KMS-11 (cell line): ENCODE results near the gene FBXO28.

ENCODE experiments used
- H2AFZ ChIP-seq: fragments of 200-600 bp; sonication (generic); 2 replicates; pipeline ENCODE4 v1.6.1; 2016; ENCODE audit warnings: antibody characterized with exemption, mixed run types, low read depth
- H3K27ac ChIP-seq: fragments of 200-600 bp; sonication (generic); 2 replicates; pipeline ENCODE4 v1.6.1; 2016; ENCODE audit warnings: mild to moderate bottlenecking, mixed run types
- H3K27me3 ChIP-seq: fragments of 200-600 bp; sonication (generic); 2 replicates; pipeline ENCODE4 v1.6.1; 2017; ENCODE audit warnings: mild to moderate bottlenecking, low read depth, mixed run types, moderate library complexity; ENCODE audit not compliant: insufficient read depth
- H3K36me3 ChIP-seq: fragments of 200-600 bp; sonication (generic); 2 replicates; pipeline ENCODE4 v1.6.1; 2017; ENCODE audit warnings: mild to moderate bottlenecking, mixed run types; ENCODE audit not compliant: insufficient read depth
- H3K4me1 ChIP-seq: fragments of 200-600 bp; sonication (generic); 2 replicates; pipeline ENCODE4 v1.6.1; 2016; ENCODE audit warnings: mild to moderate bottlenecking, low read depth, mixed run types; ENCODE audit not compliant: poor library complexity, severe bottlenecking
- H3K4me2 ChIP-seq: fragments of 200-600 bp; sonication (generic); 2 replicates; pipeline ENCODE4 v1.7.0; 2016; ENCODE audit warnings: mild to moderate bottlenecking, mixed run types
- H3K4me3 ChIP-seq: fragments of 200-600 bp; sonication (generic); IDR thresholded peaks from 2 replicates; pipeline ENCODE4 v1.6.1; 2017; ENCODE audit warnings: low read depth, low read length, mixed read lengths; ENCODE audit not compliant: insufficient read depth
- H3K79me2 ChIP-seq: fragments of 200-600 bp; sonication (generic); 2 replicates; pipeline ENCODE4 v1.6.1; 2016; ENCODE audit warnings: low read depth, mixed run types; ENCODE audit not compliant: insufficient read depth
- H3K9ac ChIP-seq: fragments of 200-600 bp; sonication (generic); 2 replicates; pipeline ENCODE4 v1.6.1; 2016; ENCODE audit warnings: mild to moderate bottlenecking, mixed run types
- H4K20me1 ChIP-seq: fragments of 200-600 bp; sonication (generic); 2 replicates; pipeline ENCODE4 v1.6.1; 2016; ENCODE audit warnings: mild to moderate bottlenecking, mixed run types; ENCODE audit not compliant: insufficient read depth
- TF ChIP-seq, protein P1 (sequence below): fragments of 200-600 bp; sonication (generic); conservative IDR thresholded peaks from 2 replicates; pipeline ENCODE4 v1.6.1; 2017; ENCODE audit warnings: low read depth, mild to moderate bottlenecking, antibody characterized with exemption, low read length, moderate library complexity, mixed read lengths

The FBXO28 gene

DNA sequence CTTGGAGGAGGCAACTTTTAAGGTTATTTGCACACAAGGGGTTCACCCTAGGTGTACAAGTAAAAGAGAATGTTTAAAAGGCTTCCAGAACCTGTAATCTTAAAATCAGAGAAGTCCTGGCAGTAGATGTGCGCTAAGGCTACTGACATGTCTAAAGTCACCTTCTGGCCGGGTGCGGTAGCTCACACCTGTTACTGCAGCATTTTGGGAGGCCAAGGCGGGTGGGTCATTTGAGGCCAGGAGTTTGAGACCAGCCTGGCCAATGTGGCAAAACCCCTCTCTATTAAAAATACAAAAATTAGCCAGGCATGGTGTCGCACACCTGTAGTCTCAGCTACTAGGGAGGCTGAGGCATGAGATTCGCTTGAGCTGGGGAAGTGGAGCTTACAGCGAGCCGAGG is 48.9 kb downstream of the FBXO28 start:
- Histone ChIP-seq H3K36me3 (no peaks in the 10 kb centered on the region), H3K4me3 (no peak overlapping the region), H3K27me3 (no peaks in the 10 kb centered on the region), H3K9ac (no peak overlapping the region), H3K27ac (no peak overlapping the region), H3K79me2 (no peaks in the 10 kb centered on the region), H4K20me1 (no peaks in the 10 kb centered on the region), H2AFZ (no peak overlapping the region), H3K4me1 (no peaks in the 10 kb centered on the region), H3K4me2 (no peak overlapping the region)
- TF ChIP-seq, protein P1, sequence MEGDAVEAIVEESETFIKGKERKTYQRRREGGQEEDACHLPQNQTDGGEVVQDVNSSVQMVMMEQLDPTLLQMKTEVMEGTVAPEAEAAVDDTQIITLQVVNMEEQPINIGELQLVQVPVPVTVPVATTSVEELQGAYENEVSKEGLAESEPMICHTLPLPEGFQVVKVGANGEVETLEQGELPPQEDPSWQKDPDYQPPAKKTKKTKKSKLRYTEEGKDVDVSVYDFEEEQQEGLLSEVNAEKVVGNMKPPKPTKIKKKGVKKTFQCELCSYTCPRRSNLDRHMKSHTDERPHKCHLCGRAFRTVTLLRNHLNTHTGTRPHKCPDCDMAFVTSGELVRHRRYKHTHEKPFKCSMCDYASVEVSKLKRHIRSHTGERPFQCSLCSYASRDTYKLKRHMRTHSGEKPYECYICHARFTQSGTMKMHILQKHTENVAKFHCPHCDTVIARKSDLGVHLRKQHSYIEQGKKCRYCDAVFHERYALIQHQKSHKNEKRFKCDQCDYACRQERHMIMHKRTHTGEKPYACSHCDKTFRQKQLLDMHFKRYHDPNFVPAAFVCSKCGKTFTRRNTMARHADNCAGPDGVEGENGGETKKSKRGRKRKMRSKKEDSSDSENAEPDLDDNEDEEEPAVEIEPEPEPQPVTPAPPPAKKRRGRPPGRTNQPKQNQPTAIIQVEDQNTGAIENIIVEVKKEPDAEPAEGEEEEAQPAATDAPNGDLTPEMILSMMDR, result no peak

DNA sequence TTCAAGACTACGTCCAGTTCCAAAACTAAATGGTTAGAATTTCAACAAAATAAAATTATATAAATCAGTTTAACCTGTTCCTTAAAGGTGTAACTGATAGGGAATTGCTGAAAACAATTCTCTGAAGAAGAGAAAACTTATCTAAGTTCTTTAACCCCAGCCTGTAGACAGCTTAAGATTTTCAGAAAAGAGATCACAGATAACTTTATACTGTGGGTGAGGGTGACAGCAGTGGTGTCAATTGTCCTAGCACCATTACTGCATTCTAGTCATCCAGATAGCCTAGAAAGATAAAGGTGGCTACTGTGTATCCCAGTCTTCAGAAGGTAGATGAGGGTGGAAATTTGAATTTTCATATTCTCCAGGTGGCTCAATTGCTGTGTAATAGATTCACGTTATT is 49.4 kb downstream of the FBXO28 start:
- no peaks in the 10 kb centered on the region for H3K27me3 ChIP-seq
- H3K79me2 ChIP-seq, result no peaks in the 10 kb centered on the region
- no peak overlapping the region for H3K9ac ChIP-seq
- H3K4me3 ChIP-seq, result no peak overlapping the region
- H3K36me3 ChIP-seq, result no peaks in the 10 kb centered on the region
- H3K4me1 ChIP-seq, result no peaks in the 10 kb centered on the region
- TF ChIP-seq, protein P1, result no peak
- H4K20me1 ChIP-seq, result no peaks in the 10 kb centered on the region
- no peak overlapping the region for H2AFZ ChIP-seq
- H3K27ac ChIP-seq, result no peak overlapping the region
- no peak overlapping the region for H3K4me2 ChIP-seq

DNA sequence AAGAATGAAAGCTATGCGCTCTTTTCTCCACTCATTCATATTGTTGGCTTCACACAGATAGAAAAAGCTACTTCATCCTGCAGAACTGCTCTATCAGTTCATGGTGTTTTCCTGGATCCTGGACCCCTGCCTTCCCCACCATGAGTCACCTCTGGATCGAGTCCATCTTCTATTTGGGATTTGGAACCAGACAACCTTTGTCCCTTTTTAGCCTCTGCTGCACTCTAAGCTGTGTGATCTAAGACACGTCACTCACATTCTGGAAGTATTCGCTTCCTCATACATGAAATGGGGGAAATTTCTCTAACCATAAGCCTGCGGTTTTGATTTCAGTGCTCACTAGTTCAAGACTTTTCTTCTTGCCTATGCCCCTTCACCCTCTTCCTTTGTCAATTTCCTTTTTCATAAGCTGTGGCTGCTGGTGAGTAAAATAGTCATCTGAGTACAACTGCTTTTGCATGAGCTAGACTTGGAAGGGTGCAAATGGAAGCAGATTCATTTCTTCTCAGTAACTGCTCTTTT is 55.0 kb downstream of the FBXO28 start:
- H3K27ac ChIP-seq, result no peak overlapping the region
- no peak overlapping the region for H3K4me2 ChIP-seq

DNA sequence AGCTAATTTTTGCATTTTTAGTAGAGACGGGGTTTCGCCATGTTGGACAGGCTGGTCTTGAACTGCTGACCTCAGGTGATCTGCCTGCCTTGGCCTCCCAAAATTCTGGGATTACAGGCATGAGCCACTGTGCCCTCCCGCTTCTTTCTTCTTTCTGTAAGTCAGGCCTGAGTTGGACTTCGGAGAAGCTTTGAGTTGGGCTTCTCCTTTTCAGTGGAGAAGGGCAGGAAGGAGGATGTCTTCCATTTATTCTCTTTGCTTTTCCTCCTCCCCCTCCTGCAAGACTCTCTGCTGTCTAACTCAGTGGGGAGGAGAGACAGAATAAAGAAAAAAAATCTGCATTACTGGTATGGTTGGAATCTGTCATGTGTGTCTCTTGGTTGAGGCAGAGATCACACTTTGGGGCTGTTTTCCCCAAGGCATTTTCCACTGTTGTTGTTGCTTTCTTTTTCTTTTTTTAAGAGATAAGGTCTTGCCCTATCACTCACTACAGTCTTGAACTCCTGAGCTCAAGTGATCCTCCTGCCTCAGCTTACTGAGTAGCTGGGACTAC is 55.9 kb downstream of the FBXO28 start:
- no peaks in the 10 kb centered on the region for H3K36me3 ChIP-seq
- no peak overlapping the region for H3K4me3 ChIP-seq
- H4K20me1 ChIP-seq, result no peaks in the 10 kb centered on the region
- H3K9ac ChIP-seq, result no peak overlapping the region
- no peaks in the 10 kb centered on the region for H3K27me3 ChIP-seq
- no peak overlapping the region for H3K4me2 ChIP-seq
- no peak overlapping the region for H3K27ac ChIP-seq
- TF ChIP-seq, protein P1, result no peak
- no peaks in the 10 kb centered on the region for H3K4me1 ChIP-seq
- no peaks in the 10 kb centered on the region for H3K79me2 ChIP-seq
- no peak overlapping the region for H2AFZ ChIP-seq

More for the DNA sequence above, 55.0 kb downstream of the FBXO28 start:
- no peak overlapping the region for H3K4me3 ChIP-seq
- no peaks in the 10 kb centered on the region for H3K79me2 ChIP-seq
- TF ChIP-seq, protein P1, result no peak
- H4K20me1 ChIP-seq, result no peaks in the 10 kb centered on the region
- no peaks in the 10 kb centered on the region for H3K36me3 ChIP-seq
- no peaks in the 10 kb centered on the region for H3K4me1 ChIP-seq
- no peak overlapping the region for H3K9ac ChIP-seq
- H3K27me3 ChIP-seq, result no peaks in the 10 kb centered on the region
- no peak overlapping the region; the same call in 1 of the 2 replicates for H2AFZ ChIP-seq
